Measurements from ENCODE around the gene DYNC1I1. TPM values are rescaled to one million over a fixed set of nuclear protein-coding genes. Genes with fewer than 3 reads are reported as not detected.

Gene DYNC1I1
- total RNA-seq, 4 donors from 2014 or later, result 1.7 to 6.8 (median 4.2) TPM

GRCh38 chr7:96059075-96059474 is 286.7 kb downstream of the DYNC1I1 start:
- TF ChIP-seq CTCF (IDR thresholded peaks at IDR 0.05), result no peak
- ATAC-seq (ENCODE audit: low FRiP score), result no peak
- no peak for DNase-seq (ENCODE audit: low spot score)

GRCh38 chr7:96061009-96061408 is 288.7 kb downstream of the DYNC1I1 start:
- TF ChIP-seq CTCF (IDR thresholded peaks at IDR 0.05), result no peak
- ATAC-seq (ENCODE audit: low FRiP score) (no peak), DNase-seq (ENCODE audit: low spot score) (no peak)

GRCh38 chr7:96061844-96062243 is 289.5 kb downstream of the DYNC1I1 start:
- DNase-seq (ENCODE audit: low spot score), result no peak
- TF ChIP-seq CTCF (IDR thresholded peaks at IDR 0.05), result no peak
- ATAC-seq (ENCODE audit: low FRiP score), result no peak

- no peak for ATAC-seq (ENCODE audit: low FRiP score)
- DNase-seq (ENCODE audit: low spot score), result no peak
Observed at GRCh38 chr7:96067321-96067720, 295.0 kb downstream of the DYNC1I1 start.

GRCh38 chr7:96069401-96069800 is 297.0 kb downstream of the DYNC1I1 start:
- no peak for ATAC-seq (ENCODE audit: low FRiP score)
- no peak for TF ChIP-seq CTCF (IDR thresholded peaks at IDR 0.05)
- DNase-seq (ENCODE audit: low spot score), result no peak

More at GRCh38 chr7:96067321-96067720, 295.0 kb downstream of the DYNC1I1 start:
- TF ChIP-seq CTCF (IDR thresholded peaks at IDR 0.05), result no peak

GRCh38 chr7:96074871-96075270 is 302.5 kb downstream of the DYNC1I1 start:
- ATAC-seq (ENCODE audit: low FRiP score) (no peak), DNase-seq (ENCODE audit: low spot score) (no peak)
- TF ChIP-seq CTCF (IDR thresholded peaks at IDR 0.05), result no peak

GRCh38 chr7:96075510-96076349 is 303.4 kb downstream of the DYNC1I1 start:
- TF ChIP-seq CTCF (IDR thresholded peaks at IDR 0.05), result no peak
- DNase-seq (ENCODE audit: low spot score) (peak; percentile 24), ATAC-seq (ENCODE audit: low FRiP score) (peak; percentile 88)
